Stimulated activated CD4-positive, alpha-beta T cell treated with anti-CD3 and anti-CD28 coated beads, Interleukin-15, amount 100 ng/mL, for 48 hours (primary cell): ENCODE results near the gene EXOC3.
"Not testable (repeated sequence)": the region's sequence is repeated elsewhere in the genome, so short reads cannot be mapped to it uniquely, and the experiment has no call there.

Source experiments
- DNase-seq, 2 donors: peaks; one replicate each; pipeline ENCODE4 v3.0.0-alpha.2; 2020; ENCODE audit warnings: low read depth in 2 of 2

Gene EXOC3

DNA sequence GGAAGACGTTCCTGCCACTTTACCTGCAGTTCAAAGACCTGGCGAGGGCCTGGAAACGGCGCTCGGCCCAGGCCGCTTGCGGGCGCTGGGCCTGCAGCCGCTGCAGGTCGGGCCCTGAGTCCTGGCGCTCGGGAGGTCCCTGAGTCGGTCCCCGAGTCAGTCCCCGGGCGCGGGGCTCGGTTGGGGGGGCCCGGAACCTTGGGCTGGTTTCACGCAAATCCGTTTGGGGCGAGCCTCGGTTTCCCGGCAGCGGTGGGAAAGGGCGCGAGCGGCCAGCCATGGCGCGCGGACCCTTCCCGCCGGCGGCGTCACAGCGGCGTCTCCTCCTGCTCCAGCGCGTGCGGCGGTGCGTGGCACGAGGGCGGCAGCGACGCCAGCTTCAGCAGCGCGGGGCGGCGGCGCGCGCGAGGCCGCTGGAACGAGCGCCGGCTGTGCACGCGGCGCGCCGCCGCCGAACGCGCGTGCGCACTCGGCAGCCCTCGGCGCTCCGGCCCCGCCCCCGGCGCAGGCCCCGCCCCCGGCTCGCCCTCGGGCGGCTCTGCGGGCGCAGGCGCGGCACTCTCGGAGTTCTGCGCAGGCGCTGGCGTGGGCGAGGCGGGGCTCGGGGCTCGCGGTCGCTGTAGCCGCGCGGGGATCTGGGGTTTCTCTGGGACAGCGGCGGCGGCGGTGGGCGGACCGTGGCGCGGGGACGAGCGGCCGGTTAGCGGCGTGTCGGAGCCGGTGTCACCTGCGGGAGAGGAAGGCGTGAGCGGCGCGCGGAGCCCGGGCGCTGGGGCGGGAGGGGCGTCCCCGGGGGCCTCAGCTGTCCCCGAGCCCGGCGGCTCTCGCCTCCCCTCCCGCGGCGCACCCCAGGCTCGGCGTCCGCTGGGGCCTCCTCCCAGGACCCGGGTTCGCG lies 29.9 kb downstream of the EXOC3 start:
- DNase-seq, result peak; percentile 79 to 85

DNA sequence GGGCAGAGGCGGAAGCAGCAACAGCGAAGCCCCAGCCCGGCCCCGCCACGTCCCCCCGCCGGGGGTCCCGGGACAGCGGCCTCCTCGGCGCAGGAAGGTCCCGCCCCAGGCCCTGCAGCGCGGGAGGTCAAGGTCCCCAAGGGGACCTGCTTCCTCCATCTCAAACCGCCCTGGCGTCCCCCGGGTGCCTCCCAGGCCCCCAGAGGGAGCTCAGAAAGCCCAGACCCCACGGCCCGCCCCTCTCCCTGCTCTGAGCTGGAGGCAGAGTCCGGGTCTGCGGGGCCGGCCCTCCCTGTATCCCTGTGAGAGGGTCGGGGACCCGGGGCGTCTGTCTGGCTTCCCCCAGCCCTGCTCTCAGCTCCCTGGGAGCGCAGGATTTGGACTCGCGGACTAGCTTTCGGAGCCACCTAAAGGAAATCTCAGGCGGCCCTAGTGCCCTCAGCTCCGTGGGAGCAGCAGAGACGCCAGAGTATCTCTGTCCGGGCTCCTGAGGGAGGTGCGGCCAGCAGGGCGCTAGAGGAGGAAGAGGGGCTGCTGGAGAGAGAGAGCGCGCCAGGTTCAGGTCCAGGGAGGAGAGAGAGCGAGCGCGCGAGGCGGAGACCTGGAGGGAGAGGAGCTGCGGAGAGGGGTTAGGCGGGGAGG lies 30.7 kb downstream of the EXOC3 start:
- DNase-seq, result no peak

- DNase-seq, result not testable (repeated sequence)
These were observed 31.4 kb downstream of the EXOC3 start for GRCh38 chr5:474232-474839.

- DNase-seq, result no peak
These were observed 32.1 kb downstream of the EXOC3 start for GRCh38 chr5:474840-475661.

GRCh38 chr5:475704-476101 lies 32.7 kb downstream of the EXOC3 start:
- DNase-seq, result no peak

GRCh38 chr5:476102-476813 lies 33.3 kb downstream of the EXOC3 start:
- DNase-seq, result no peak

DNA sequence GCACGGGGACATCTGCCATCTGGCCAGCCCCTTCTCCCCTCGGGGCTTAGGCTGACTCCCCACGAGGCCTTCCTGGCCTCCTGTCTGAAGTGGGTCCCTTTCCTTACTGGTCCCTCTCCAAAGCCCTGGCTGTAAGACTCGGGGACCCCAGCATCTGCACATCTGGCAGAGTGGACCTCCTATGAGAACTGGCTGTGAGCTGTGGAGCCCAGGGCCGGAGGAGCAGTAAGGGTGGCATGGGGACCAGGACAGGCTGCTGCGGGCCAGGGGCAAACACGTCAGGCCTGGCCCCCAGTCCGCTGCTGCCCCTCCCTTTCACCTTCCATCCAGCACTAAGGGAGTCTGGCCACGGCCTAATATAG lies 33.8 kb downstream of the EXOC3 start:
- DNase-seq, result no peak

DNA sequence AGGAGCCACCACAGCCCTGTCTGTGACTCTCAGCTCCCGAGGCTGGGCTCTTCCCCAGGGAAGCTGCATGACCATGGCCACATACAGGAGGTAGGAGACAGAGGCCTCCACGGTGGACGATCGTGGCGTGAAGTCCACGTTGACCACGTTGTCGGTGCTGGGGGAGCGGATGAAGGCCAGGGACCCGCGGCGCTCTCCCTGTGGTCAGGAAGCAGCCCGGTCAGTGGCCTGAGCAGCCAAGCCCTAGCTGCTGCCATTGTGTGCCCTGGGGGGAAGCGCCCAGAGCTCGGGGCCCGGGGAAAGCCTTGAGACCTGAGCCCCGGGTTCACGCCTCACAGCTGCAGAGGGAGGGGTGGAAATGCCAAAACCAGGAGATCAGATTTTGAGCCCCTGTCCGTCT lies 34.3 kb downstream of the EXOC3 start:
- DNase-seq, result no peak

DNA sequence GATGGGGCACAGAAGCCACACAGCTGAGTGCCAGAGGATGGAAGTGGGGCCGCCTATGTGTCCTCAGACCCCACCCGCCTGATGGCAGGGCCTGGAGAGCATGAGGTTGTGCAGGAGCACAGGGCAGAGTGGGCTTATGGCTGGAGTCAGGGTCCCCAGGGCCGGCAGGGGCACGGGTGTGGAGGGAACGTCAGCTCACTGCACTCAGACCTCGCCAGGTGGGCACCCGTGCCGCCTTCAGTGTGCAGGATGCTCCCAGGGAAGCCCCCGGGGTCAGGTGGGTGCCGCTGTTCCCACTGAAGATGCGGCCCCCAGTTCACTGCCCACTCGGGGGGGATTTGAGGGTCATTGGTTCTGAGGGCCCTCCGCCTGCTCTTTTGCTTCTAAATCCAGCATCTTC lies 34.9 kb downstream of the EXOC3 start:
- DNase-seq, result no peak

DNA sequence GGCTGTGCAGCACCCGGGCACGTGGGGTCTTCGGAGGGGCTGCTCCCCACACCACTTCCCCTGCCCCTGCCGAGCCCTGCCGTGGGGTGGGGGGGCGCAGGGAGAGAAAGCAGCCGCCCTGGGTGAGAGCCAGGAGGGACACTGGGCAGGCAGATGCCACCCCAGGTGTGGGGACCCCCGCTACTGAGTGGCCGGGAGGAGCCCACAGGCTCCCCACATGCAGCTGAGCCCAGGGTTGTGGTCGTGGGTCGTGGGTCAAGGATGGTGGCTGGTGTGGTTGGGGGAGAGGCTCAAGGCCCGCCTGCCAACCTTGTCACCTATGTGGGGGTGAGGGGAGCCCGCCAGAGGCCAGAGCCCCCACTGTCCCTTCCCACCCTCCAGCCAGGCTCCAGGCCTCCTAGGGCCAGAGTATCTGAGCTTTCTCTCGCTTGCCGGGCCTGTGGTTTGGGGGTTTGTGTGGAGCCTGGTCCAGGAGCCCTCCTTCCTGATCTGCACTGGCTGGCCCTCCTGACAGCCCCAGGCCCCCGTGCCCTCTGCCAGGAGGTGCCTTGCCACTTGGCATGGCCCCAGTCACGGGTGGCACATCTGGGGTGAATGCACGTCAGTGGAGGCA lies 35.5 kb downstream of the EXOC3 start:
- no peak for DNase-seq

GRCh38 chr5:478982-479535 lies 36.1 kb downstream of the EXOC3 start:
- no peak for DNase-seq

GRCh38 chr5:479566-480319 lies 36.8 kb downstream of the EXOC3 start:
- DNase-seq, result no peak

DNA sequence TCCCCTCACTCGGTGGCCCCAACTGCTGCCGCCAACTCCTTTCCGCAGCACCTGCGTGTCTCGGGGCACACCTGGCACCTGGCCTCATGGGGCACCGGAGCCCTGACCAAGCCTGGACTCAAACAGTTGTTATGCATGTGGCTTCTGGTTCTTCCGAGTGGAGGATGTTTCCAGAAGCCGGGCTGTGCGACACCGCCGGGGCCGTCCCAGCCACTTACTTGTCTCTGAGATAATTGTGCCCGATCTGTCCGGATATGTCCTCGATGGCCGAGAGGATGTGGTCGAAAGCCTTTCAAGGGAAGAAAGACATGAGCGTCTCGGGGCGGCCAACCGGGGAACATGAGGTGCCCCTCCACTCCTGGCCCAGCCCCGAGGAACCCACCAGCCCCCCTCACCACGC lies 38.4 kb downstream of the EXOC3 start:
- DNase-seq, result no peak

GRCh38 chr5:482021-482420 lies 39.0 kb downstream of the EXOC3 start:
- no peak for DNase-seq

DNA sequence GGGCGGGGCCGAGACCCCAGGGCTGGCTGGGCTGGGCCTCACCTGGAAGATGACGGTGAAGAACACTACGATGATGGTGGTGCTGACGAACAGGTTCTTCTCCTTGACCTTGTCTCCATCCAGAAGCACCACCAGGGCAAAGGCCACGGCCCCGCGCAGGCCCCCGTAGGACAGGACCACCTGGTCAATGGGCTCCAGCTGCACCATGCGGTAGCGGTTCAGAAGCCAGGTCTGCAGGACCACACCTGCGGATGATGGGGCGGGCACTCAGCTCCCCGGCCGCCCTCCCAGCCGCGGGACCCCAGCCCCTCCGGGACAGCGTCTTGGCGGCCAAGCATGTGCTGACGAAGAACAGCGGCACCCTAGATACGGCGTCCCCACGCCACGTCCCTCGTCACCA lies 39.5 kb downstream of the EXOC3 start:
- DNase-seq, result no peak

- no peak for DNase-seq
These were observed 40.0 kb downstream of the EXOC3 start for GRCh38 chr5:483011-483410.

DNA sequence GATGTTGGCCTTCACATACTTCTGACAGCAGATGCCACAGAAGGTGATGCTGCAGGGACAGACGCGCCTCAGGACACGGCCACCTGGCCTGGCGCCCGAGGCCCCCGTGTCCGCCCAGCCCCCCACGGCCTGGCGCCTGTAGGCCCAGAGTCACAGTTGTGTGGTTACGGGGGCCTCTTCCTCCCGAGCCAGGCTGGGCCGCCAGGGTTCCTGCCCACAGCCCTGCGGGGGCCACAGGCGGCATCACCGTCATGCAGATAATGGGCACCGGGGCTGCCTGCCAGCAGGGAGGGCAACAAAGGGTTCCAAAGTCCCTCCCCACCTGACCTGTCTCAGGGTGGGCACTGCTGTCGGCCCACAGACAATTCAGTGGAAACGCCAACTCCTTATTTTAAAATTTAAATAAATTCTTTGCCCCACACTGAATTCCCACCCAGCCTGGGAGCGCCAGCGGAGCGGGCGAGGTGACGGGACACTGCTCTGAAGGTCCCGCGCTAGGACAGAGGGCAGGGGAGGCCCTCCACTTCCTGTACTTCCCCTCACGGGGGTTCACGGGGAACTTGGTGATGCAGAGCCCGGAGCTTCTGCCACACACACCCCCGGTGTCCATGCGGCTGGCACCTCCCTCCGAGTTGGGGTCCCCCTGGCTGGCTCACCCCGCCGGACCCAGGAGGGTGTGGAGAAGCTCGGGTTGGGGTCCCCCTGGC lies 40.6 kb downstream of the EXOC3 start:
- DNase-seq, result no peak

GRCh38 chr5:484556-484955 lies 41.6 kb downstream of the EXOC3 start:
- DNase-seq, result no peak
